ENCODE results near the gene SAMSN1. TPM values are rescaled to one million over a fixed set of nuclear protein-coding genes. Genes with fewer than 3 reads are reported as not detected.

The SAMSN1 gene
- total and polyA plus RNA-seq, 9 donors, result 1.3 to 8.0 (median 2.0) TPM

DNA sequence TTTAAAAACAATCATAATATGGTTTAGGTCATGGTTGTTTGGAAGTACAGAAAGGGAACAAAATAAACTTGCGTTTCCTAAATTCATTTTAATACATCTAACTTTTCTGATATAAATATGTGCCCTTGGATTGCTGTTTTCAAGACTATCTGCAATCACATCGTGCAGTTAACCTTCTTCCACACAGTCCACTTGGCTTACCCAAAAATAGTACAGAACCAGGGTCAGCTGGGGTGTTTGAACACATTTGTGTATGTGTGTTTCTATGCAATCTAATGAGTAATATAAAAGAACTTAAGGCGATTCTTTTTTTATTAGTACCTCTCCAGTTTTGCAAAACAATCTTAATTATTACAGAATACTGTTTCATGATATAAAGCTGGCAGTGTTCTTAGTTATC is 19.9 kb downstream of the SAMSN1 start:
- 10 to 26% (median 22%) methylated on average over 3 of the region's 3 CpGs for WGBS, 3 donors
- H3K4me1 ChIP-seq (ENCODE audit: insufficient read depth), result no peaks in the 10 kb centered on the region
- no peak for DNase-seq
- H3K9me3 ChIP-seq, result no peaks in the 10 kb centered on the region
- TF ChIP-seq EP300 (IDR thresholded peaks at IDR 0.05) (no peak), POLR2A (IDR thresholded peaks at IDR 0.05) (no peak), CTCF (IDR thresholded peaks at IDR 0.05) (no peak)
- intact Hi-C loops (cut with DNase I), result no loop called here
- H3K36me3 ChIP-seq, result no peaks in the 10 kb centered on the region
- no peak overlapping the region for H3K27ac ChIP-seq
- H3K4me3 ChIP-seq, result no peak overlapping the region
- H3K27me3 ChIP-seq, result no peaks in the 10 kb centered on the region

GRCh38 chr21:14523234-14523633 is 22.9 kb downstream of the SAMSN1 start:
- WGBS, 3 donors, result 80 to 87% (median 83%) methylated on average over 5 of the region's 5 CpGs
- no peaks in the 10 kb centered on the region for H3K27me3 ChIP-seq
- H3K9me3 ChIP-seq, result no peaks in the 10 kb centered on the region
- DNase-seq, result no peak
- intact Hi-C loops (cut with DNase I), result no loop called here
- no peak overlapping the region for H3K27ac ChIP-seq
- TF ChIP-seq EP300 (IDR thresholded peaks at IDR 0.05) (no peak), CTCF (IDR thresholded peaks at IDR 0.05) (no peak), POLR2A (IDR thresholded peaks at IDR 0.05) (no peak)
- H3K4me1 ChIP-seq (ENCODE audit: insufficient read depth), result no peaks in the 10 kb centered on the region
- no peak overlapping the region for H3K4me3 ChIP-seq
- H3K36me3 ChIP-seq, result no peaks in the 10 kb centered on the region

DNA sequence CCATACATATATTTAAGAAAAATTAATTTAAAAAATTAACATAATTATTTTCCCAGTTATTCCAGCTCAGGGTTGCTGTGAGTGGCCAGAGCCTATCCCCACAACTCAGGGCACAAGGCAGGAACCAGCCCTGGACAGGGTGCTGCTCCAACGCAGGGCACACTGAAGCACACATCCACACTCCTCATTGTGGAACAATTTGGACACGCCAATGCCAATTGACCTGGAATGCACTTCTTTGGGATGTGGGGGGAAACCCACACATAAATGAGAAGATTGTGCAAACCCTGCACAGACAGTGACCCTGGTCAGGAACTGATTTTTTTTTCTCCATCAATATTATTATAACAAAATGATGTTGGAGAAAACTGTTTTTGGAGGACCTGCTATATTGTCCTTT is 23.4 kb downstream of the SAMSN1 start:
- 81 to 89% (median 81%) methylated on average over 2 of the region's 2 CpGs for WGBS, 3 donors
- H3K27ac ChIP-seq, result no peak overlapping the region
- H3K4me3 ChIP-seq, result no peak overlapping the region
- no peak for TF ChIP-seq POLR2A (IDR thresholded peaks at IDR 0.05)
- no peak for TF ChIP-seq EP300 (IDR thresholded peaks at IDR 0.05)
- TF ChIP-seq CTCF (IDR thresholded peaks at IDR 0.05), result no peak
- no peaks in the 10 kb centered on the region for H3K27me3 ChIP-seq
- intact Hi-C loops (cut with DNase I), result no loop called here
- H3K36me3 ChIP-seq, result no peaks in the 10 kb centered on the region
- DNase-seq, result no peak
- H3K9me3 ChIP-seq, result no peaks in the 10 kb centered on the region
- H3K4me1 ChIP-seq (ENCODE audit: insufficient read depth), result no peaks in the 10 kb centered on the region

DNA sequence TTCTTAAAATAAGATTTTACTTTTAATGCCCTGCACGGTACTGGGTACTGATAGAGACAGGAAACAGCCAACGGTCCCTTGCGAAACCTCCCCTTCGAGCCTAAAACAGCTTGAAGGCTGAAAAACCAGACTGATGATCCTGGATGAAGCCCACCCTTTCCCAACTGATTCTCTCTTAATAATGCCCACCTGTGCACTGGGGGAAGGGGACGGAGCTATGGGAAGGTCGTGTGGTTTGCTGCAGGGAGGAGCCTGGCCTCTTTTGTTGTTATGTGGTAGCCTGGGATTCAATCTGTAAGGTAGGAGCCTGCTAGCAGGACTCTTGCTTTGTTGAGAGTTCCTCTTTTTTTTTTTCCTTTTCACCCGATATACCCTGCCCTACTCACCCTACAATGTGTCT is 25.6 kb downstream of the SAMSN1 start:
- WGBS, 3 donors, result 53 to 64% (median 57%) methylated on average over 7 of the region's 7 CpGs
- TF ChIP-seq EP300 (IDR thresholded peaks at IDR 0.05) (no peak), POLR2A (IDR thresholded peaks at IDR 0.05) (no peak), CTCF (IDR thresholded peaks at IDR 0.05) (no peak)
- Histone ChIP-seq H3K27me3 (no peaks in the 10 kb centered on the region), H3K9me3 (no peaks in the 10 kb centered on the region), H3K27ac (no peak overlapping the region), H3K36me3 (no peaks in the 10 kb centered on the region), H3K4me1 (ENCODE audit: insufficient read depth) (no peaks in the 10 kb centered on the region), H3K4me3 (no peak overlapping the region)
- no peak for DNase-seq
- intact Hi-C loops (cut with DNase I), result no loop called here

GRCh38 chr21:14519000-14519399 is 27.1 kb downstream of the SAMSN1 start:
- H3K27me3 ChIP-seq, result no peaks in the 10 kb centered on the region
- TF ChIP-seq EP300 (IDR thresholded peaks at IDR 0.05) (no peak), POLR2A (IDR thresholded peaks at IDR 0.05) (no peak), CTCF (IDR thresholded peaks at IDR 0.05) (no peak)
- no peak for DNase-seq
- H3K4me3 ChIP-seq, result no peak overlapping the region
- H3K36me3 ChIP-seq, result no peaks in the 10 kb centered on the region
- no peaks in the 10 kb centered on the region for H3K4me1 ChIP-seq (ENCODE audit: insufficient read depth)
- H3K27ac ChIP-seq, result no peak overlapping the region
- intact Hi-C loops (cut with DNase I), result no loop called here
- WGBS, 3 donors, result 85 to 89% (median 86%) methylated on average over 1 of the region's 1 CpG
- H3K9me3 ChIP-seq, result no peaks in the 10 kb centered on the region
